NT2/D1 (cell line): Measurements from ENCODE around the gene FBH1.

Experiments
- SUZ12 ChIP-seq: IDR thresholded peaks from 2 replicates; pipeline ENCODE4 v1.6.1; 2011; ENCODE audit not compliant: insufficient read length, insufficient read depth; ENCODE audit errors: extremely low read depth
- YY1 ChIP-seq: IDR thresholded peaks from 2 replicates; pipeline ENCODE4 v1.6.1; 2011; ENCODE audit not compliant: insufficient read length, insufficient read depth
- ZNF274 ChIP-seq: IDR thresholded peaks from 2 replicates; pipeline ENCODE4 v1.6.1; 2011; ENCODE audit warnings: mild to moderate bottlenecking, low read depth, low read length

DNA sequence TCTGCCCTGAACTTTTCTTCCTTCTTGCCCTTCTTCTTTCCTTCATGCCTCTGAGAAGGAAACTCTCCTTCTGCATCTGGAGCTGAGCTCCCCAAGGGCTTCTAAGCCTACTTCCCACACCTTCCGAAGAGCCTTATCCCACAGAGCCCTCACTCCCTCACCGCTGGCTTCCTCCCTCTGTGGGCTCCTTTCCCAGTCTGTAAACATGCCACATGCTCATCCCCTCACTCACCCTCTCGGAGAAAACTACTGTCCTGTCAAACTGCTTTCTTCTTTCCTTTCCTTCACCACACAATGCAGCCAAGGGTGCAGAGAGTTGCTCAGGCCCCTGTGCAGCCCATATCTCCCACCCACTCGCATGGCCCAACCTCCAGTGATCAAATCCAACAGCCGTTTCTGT is 18.4 kb upstream of the FBH1 start:
- TF ChIP-seq ZNF274 (no peak), SUZ12 (no peak), YY1 (no peak)
